Measurements from ENCODE around the gene TBC1D23. TPM values are rescaled to one million over a fixed set of nuclear protein-coding genes. Genes with fewer than 3 reads are reported as not detected.
"Not testable (repeated sequence)": the region's sequence is repeated elsewhere in the genome, so short reads cannot be mapped to it uniquely, and the experiment has no call there.

The TBC1D23 gene
- total RNA-seq, 2 donors from 2014 or later = 35.6 to 58.2 TPM

DNA sequence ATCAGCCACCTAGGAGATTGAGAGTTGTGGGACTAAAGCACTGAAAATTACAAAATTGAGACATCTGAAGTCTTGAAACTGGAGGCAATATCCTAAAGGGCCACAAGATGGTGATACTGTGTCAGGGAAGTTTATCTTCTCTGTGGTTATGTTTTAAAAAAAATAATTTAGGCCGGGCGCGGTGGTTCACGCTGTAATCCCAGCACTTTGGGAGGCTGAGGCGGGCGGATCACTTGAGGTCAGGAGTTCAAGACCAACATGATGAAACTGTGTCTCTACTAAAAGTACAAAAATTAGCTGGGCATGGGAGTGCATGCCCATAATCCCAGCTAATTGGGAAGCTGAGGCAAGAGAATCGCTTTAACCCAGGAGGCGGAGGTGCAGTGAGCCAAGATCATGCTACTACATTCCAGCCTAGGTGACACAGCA, 55.9 kb downstream of the TBC1D23 start:
- no peak overlapping the region for H3K4me3 ChIP-seq
- H3K9ac ChIP-seq (ENCODE audit: low read depth in 2 of 2, low read length in 2 of 2) = no peak overlapping the region
- H3K4me1 ChIP-seq = no peaks in the 10 kb centered on the region
- intact Hi-C loops (cut with DNase I) = no loop called here
- DNase-seq = peak; percentile 40
- H3K9me3 ChIP-seq = no peaks in the 10 kb centered on the region
- H3K27ac ChIP-seq = no peak overlapping the region
- H3K36me3 ChIP-seq = peaks cover 5% of the 10 kb centered on the region
- H3K27me3 ChIP-seq = no peaks in the 10 kb centered on the region
- TF ChIP-seq, protein P1, sequence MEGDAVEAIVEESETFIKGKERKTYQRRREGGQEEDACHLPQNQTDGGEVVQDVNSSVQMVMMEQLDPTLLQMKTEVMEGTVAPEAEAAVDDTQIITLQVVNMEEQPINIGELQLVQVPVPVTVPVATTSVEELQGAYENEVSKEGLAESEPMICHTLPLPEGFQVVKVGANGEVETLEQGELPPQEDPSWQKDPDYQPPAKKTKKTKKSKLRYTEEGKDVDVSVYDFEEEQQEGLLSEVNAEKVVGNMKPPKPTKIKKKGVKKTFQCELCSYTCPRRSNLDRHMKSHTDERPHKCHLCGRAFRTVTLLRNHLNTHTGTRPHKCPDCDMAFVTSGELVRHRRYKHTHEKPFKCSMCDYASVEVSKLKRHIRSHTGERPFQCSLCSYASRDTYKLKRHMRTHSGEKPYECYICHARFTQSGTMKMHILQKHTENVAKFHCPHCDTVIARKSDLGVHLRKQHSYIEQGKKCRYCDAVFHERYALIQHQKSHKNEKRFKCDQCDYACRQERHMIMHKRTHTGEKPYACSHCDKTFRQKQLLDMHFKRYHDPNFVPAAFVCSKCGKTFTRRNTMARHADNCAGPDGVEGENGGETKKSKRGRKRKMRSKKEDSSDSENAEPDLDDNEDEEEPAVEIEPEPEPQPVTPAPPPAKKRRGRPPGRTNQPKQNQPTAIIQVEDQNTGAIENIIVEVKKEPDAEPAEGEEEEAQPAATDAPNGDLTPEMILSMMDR (IDR thresholded peaks at IDR 0.05) = peak; percentile 64

DNA sequence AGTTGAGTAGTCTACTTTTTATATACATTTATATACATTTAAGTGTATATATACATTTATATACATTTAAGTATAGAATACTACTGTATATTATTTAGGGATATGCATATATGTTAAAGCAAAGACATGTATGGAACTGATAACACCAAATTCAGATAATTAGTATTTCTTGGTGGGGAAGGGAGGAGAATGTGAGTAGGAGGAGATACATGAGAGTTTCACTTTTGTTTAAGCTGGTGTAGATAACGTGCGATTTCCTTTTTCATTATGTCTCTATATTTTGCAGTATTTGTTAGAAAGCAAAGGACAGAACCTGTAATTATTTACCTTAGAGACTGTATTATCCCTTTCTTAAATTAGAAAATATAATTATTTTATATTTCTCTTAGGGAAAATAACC, 57.1 kb downstream of the TBC1D23 start:
- H3K36me3 ChIP-seq = peaks cover 5% of the 10 kb centered on the region
- DNase-seq = no peak
- no peaks in the 10 kb centered on the region for H3K27me3 ChIP-seq
- no peaks in the 10 kb centered on the region for H3K9me3 ChIP-seq
- no peaks in the 10 kb centered on the region for H3K4me1 ChIP-seq
- TF ChIP-seq, protein P1 (IDR thresholded peaks at IDR 0.05) = no peak
- H3K4me3 ChIP-seq = no peak overlapping the region
- intact Hi-C loops (cut with DNase I) = no loop called here
- H3K27ac ChIP-seq = no peak overlapping the region
- H3K9ac ChIP-seq (ENCODE audit: low read depth in 2 of 2, low read length in 2 of 2) = no peak overlapping the region

DNA sequence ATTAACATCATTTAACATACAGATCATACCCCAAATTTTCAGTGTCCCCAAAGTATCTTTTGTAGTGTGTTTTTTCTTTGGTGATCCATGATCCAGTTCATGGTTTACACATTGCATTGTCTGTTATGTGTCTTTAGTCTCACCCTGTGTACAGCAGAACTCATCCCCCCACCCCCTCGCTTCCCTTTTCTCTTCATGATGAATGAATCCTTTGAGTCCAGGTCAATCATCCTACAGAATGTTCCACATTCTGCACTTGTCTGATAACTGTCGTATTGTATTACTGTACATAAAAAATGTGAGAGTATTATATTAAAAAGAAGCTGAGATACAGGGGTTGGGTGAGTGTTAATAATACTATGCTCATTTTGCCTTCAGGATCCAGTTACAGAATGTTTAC, 59.2 kb downstream of the TBC1D23 start:
- H3K9ac ChIP-seq (ENCODE audit: low read depth in 2 of 2, low read length in 2 of 2) = no peak overlapping the region
- TF ChIP-seq, protein P1 (IDR thresholded peaks at IDR 0.05) = no peak
- no peaks in the 10 kb centered on the region for H3K27me3 ChIP-seq
- no peaks in the 10 kb centered on the region for H3K36me3 ChIP-seq
- H3K4me1 ChIP-seq = no peaks in the 10 kb centered on the region
- no peaks in the 10 kb centered on the region for H3K9me3 ChIP-seq
- intact Hi-C loops (cut with DNase I) = no loop called here
- no peak for DNase-seq
- no peak overlapping the region for H3K4me3 ChIP-seq
- no peak overlapping the region for H3K27ac ChIP-seq

DNA sequence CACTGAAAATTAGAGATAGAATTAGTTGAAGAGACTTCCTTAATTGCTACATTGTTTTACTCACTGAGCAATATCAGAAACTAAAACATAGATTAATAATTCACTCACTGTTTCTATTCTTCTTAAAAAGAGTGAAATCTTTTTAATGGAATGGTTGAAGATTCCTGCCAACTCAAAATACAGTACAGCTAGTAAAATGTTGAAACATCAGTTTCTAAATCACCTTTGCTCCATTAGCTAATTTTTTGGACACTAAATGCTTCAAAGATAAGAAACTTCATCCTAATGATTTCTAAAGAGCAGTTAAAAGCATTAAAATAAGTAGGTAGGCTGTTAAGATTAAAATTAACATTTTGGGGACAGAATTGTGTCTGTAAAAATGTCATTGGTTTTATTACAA, 63.3 kb downstream of the TBC1D23 start:
- Histone ChIP-seq H3K4me3 (no peak overlapping the region), H3K27me3 (no peaks in the 10 kb centered on the region), H3K36me3 (no peaks in the 10 kb centered on the region), H3K4me1 (no peaks in the 10 kb centered on the region), H3K27ac (no peak overlapping the region), H3K9me3 (no peaks in the 10 kb centered on the region), H3K9ac (ENCODE audit: low read depth in 2 of 2, low read length in 2 of 2) (no peak overlapping the region)
- DNase-seq = no peak
- TF ChIP-seq, protein P1 (IDR thresholded peaks at IDR 0.05) = no peak
- intact Hi-C loops (cut with DNase I) = no loop called here

DNA sequence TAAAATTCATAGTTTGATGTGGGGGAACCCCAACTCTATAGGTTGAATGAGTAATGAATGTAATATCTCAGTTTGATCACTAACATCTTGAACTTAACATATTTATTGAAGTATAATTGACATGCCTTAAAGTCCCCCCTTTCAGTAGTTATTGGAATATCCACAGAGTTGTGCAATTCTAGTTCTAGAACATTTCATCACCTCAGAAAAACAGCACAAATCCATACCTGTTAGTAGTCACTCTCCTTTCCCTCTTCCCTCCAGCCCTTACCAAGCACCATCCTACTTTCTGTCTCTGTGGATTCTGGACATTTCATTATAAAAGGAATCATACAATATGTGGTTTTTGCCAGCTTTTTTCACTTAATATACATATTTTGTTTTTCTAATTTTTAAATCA, 65.0 kb downstream of the TBC1D23 start:
- TF ChIP-seq, protein P1 (IDR thresholded peaks at IDR 0.05) = no peak
- H3K4me1 ChIP-seq = no peaks in the 10 kb centered on the region
- H3K36me3 ChIP-seq = no peaks in the 10 kb centered on the region

DNA sequence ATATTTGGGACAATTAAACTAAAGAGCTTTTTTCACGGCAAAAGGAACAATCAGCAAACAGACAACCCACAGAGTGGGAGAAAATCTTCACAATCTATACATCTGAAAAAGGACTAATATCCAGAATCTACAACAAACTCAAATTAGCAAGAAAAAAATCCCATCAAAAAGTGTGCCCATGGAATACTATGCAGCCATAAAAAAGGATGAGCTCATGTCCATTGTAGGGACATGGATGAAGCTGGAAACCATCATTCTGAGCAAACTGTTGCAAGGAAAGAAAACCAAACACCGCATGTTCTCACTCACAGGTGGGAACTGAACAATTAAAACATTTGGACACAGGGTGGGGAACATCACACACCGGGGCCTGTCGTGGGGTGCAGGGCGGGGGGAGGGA, 66.6 kb downstream of the TBC1D23 start:
- H3K4me3 ChIP-seq; H3K9me3 ChIP-seq; H3K27ac ChIP-seq; H3K4me1 ChIP-seq; intact Hi-C loops (cut with DNase I); DNase-seq; H3K27me3 ChIP-seq; H3K36me3 ChIP-seq; H3K9ac ChIP-seq (ENCODE audit: low read depth in 2 of 2, low read length in 2 of 2): not testable (repeated sequence)

More for the DNA sequence above, 65.0 kb downstream of the TBC1D23 start:
- H3K9ac ChIP-seq (ENCODE audit: low read depth in 2 of 2, low read length in 2 of 2) = no peak overlapping the region
- H3K9me3 ChIP-seq = no peaks in the 10 kb centered on the region
- no peak for DNase-seq
- intact Hi-C loops (cut with DNase I) = no loop called here
- no peak overlapping the region for H3K27ac ChIP-seq
- no peaks in the 10 kb centered on the region for H3K27me3 ChIP-seq
- H3K4me3 ChIP-seq = no peak overlapping the region
